ENCODE results near the gene NUDT14.

NUDT14 gene

GRCh38 chr14:105163040-105163742, 17.9 kb downstream of the NUDT14 start (continued):
- TF ChIP-seq EGR2 (tag by site-specific recombination; IDR thresholded peaks at IDR 0.05; ENCODE audit: low read depth) (0 out of 2 replicates have a peak, but pooled peaks have one; percentile 10), GLIS2 (tag by site-specific recombination; IDR thresholded peaks at IDR 0.05) (peak; percentile 45)

GRCh38 chr14:105162669-105162979, 18.5 kb downstream of the NUDT14 start:
- no peaks in the 10 kb centered on the region for H3K9me3 ChIP-seq (ENCODE audit: control insufficient read depth, insufficient read depth, low read depth, low read length)
- H3K27ac ChIP-seq (ENCODE audit: extremely low read depth, low read depth, low read length): 0 out of 2 replicates have a peak overlapping the region, but pooled peaks have one; percentile 11
- H3K36me3 ChIP-seq (ENCODE audit: control insufficient read depth in 2 of 2, insufficient read depth in 1 of 2, low read length in 2 of 2): peaks cover 0 to 8% of the 10 kb centered on the region in 2 experiments; a peak in 1 of 3 replicates
- no peak overlapping the region for H3K4me3 ChIP-seq (ENCODE audit: low read depth, low read length)
- POLR2A ChIA-PET: no interaction called here
- CTCF ChIA-PET: no interaction called here
- H3K4me1 ChIP-seq (ENCODE audit: control insufficient read depth, insufficient read depth, low read length): peaks cover 5% of the 10 kb centered on the region; the same call in 1 of the 2 replicates
- TF ChIP-seq ZBTB20 (tag by site-specific recombination; IDR thresholded peaks at IDR 0.05): peak; percentile 26; the same call in 1 of the 2 replicates
- peak; percentile 98 for TF ChIP-seq ZBTB10 (tag by site-specific recombination; IDR thresholded peaks at IDR 0.05)
- no peak for TF ChIP-seq ZBTB48 (tag by site-specific recombination; IDR thresholded peaks at IDR 0.05)

GRCh38 chr14:105161964-105162668, 19.0 kb downstream of the NUDT14 start:
- H3K36me3 ChIP-seq (ENCODE audit: control insufficient read depth in 2 of 2, insufficient read depth in 1 of 2, low read length in 2 of 2): peaks cover 0 to 13% of the 10 kb centered on the region in 2 experiments; a peak in 1 of 3 replicates
- H3K9me3 ChIP-seq (ENCODE audit: control insufficient read depth, insufficient read depth, low read depth, low read length): no peaks in the 10 kb centered on the region
- POLR2A ChIA-PET: no interaction called here
- TF ChIP-seq PATZ1 (tag by site-specific recombination; IDR thresholded peaks at IDR 0.05) (peak; percentile 41; the same call in 1 of the 2 replicates), BCL11A (tag by site-specific recombination; IDR thresholded peaks at IDR 0.05; ENCODE audit: low read depth) (no peak), ZNF660 (tag by site-specific recombination; IDR thresholded peaks at IDR 0.05) (no peak), HIC1 (tag by site-specific recombination; IDR thresholded peaks at IDR 0.05) (peak; percentile 77), ZNF677 (tag by site-specific recombination; IDR thresholded peaks at IDR 0.05) (no peak), SP2 (tag by site-specific recombination; IDR thresholded peaks at IDR 0.05) (peak; percentile 27; the same call in 1 of the 2 replicates), ZNF514 (tag by site-specific recombination; IDR thresholded peaks at IDR 0.05) (no peak), ZSCAN23 (tag by site-specific recombination; IDR thresholded peaks at IDR 0.05) (no peak), ZBTB10 (tag by site-specific recombination; IDR thresholded peaks at IDR 0.05) (peak; percentile 100), YY2 (tag by site-specific recombination; IDR thresholded peaks at IDR 0.05) (no peak), ZNF211 (tag by site-specific recombination; IDR thresholded peaks at IDR 0.05; ENCODE audit: low read depth) (no peak), ZNF18 (tag by site-specific recombination; IDR thresholded peaks at IDR 0.05) (no peak), ZNF449 (tag by site-specific recombination; IDR thresholded peaks at IDR 0.05) (no peak)
- CTCF ChIA-PET: no interaction called here
- no peak overlapping the region for H3K27ac ChIP-seq (ENCODE audit: extremely low read depth, low read depth, low read length)
- H3K4me3 ChIP-seq (ENCODE audit: low read depth, low read length): no peak overlapping the region
- peaks cover 5% of the 10 kb centered on the region; the same call in 1 of the 2 replicates for H3K4me1 ChIP-seq (ENCODE audit: control insufficient read depth, insufficient read depth, low read length)

Measured in HEK293 (cell line).